Stimulated activated CD4-positive, alpha-beta T cell treated with anti-CD3 and anti-CD28 coated beads, Interleukin-15, amount 100 ng/mL, for 48 hours (primary cell): ENCODE data around the gene ARID2.

Experiments used
- DNase-seq, 2 donors: peaks; one replicate each; pipeline ENCODE4 v3.0.0-alpha.2; 2020; ENCODE audit warnings: low read depth in 2 of 2

The ARID2 gene

DNA sequence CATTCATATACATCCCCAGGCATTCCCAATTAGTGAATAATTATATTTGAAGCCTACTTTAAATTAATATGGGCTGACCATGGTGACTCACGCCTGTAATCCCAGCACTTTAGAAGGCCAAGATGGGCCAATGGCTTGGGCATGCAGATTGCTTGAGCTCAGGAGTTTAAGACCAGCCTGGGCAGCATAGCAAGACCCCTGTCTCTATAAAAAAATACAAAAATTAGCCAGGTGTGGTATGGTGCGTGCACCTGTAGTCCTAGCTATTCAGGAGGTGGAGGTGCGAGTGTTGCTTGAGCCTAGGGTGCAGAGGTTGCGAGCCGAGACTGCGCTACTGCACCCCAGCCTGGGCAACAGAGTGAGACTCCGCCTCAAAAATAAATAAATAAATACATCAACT is 7.6 kb upstream of the ARID2 start:
- DNase-seq, result no peak

DNA sequence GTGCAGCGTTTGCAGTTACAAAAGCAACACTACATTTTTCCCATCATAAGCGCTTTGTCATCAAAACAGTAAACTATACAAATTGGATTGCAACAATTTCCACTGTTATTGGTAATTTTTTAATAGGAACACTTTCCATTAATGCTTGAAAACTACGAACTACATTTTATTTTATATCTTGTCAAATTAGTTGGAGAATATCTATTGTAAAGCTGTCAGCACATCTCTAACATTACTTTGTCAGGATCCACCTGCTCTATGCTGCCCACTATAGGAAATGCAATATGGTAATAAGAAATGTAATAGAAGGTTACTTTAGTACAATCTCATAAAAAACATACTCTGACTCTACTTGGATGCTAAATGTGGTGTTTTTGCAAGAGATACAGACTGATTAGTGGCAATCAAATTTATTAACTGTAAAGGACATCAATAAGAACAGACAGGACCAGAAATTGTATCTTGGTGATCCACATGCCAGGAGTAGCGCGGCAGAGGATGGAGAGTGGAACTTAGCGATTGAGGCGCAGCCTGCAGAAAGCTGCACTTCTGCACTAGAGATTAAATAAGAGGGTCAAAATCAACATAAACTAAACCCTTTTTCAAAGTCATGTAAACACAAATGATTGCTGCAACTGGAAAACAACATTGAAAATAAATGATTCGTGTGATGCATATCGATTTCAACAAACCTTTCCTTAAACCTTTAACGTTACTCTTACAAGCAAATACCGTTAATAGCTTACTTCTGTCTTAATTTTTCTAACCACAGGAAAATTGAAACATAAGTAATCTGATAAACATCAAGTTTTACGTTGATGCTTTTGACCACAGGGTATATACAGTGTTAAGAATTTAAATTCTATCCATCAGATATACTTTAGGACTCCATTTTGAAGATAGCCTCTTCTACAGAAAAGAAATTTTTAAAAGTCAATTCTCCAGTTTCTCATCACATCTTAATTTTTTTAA is 3.6 kb upstream of the ARID2 start:
- no peak for DNase-seq

DNA sequence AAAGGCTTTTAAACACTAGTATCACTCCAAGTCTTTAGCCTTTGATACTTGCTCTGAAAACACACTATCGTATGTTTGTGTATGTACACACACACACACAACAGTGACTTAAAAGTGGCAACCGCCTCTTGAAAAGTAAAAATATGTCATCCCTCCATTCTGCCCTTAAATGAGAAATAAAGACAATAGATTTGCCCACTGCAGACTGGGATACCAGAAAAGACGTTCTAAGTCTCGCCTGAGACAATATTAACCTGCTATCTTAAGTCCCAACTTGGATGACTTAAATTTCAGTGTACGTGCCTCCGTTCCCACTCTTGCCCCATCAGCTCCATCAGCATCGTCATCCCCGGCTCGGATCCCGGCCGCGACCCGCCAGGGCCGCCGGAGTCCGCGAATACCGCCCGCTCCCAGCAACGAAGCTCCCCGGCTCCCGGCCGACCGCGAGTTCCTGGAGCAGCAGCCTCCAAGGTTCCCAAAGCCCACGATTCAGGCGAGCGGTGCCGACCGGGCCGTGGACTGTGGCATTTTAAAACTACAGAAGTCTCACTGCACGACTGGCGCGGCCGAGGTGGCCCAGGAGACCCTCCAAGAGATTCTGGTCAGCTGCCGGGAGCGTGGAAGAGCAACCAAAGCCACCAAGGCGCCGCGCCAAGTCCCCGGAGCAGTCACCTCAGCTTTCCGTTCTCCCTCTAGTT is 2.8 kb upstream of the ARID2 start:
- DNase-seq, result no peak

DNA sequence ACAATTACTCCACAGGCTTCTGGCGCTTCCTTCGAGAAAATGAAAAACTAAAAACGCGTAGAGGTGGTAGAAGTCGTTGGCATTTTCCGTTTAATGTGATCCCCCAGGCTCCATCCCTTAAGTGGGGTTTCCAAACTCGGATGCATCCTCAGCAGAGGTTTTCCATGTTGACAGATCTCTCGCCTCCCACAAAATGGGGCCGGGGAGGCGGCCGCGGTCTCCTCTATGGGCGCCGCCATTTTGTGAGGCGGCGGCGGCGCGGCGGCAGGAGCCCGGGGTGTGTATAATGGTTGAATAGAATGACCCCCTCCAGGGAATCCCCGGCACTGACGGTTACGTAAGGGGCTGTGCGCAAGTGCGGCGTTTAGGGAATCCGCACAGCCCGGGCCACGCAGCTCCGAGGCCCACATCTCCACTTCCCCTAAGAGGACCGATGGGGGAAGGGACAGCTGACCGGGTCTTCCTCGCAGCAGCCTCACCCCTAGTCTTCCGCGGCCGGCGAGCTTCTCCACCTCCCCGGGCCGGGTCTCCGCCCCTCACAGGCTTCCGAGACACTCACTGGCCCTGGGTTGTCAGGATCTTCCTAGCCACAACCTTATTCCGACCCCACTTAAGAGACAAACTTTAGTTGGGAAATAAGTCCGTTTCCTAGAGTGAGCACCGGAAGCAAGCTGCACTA is 2.1 kb upstream of the ARID2 start:
- DNase-seq, result peak; percentile 77 to 81

DNA sequence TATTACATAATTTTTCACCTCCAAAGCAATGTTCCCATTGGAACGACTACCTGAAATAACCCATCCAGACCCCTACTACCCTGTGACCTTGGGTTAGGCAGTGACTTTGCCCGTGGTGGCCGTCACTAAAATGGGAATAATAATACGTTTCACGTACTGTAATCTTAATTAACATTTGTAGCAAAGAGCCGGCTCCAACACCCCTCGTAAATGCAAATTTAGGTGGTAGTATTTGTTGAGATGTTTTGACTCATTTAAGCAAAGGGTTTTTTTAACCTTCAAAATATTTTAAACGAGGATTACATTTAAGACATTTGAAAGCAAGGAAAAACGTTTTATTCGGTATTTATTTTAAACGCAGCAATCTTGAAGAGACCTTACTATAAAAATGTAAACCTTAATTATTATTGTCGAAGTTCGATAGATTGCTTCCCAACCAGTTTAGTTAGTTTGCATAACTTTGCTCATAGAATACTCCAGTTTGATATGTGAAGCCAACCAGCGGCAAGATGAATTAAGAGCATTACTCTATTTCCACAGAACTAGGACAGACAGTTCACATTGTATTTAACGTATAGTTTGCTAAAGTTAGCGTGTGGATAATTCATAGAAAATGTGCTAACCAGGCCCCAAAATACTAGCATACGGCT is 1.4 kb upstream of the ARID2 start:
- DNase-seq, result no peak

DNA sequence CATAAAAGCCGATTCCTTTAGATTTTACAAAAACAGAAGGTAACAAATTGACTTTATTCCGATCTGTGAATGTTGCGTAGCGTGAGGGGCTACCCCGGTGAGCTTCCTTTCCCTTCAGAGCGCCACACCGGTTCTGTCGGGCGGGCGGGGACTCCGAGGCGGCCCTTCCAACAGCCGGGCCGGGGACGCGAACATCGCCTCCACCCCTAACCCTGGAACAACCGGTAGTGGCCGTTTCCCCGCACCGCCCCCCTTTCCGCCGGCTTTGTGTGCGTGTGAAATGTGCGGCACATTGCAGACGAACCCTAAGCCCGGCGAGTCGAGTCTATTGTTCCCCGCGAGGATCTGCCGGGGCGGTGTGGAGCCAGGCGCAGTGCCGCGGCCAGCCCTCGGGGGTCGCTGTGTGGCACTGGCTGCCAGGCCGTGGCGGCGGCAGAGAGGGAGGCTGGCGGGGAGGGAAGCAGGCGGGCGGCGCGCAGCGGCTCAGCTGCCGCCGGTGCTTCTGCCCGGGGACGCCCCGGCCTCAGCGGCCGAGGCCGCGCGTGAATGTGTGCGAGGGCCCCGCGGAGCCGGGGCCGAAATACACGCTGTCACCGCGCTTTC is 775 bp upstream of the ARID2 start:
- DNase-seq, result peak; percentile 92 to 93

DNA sequence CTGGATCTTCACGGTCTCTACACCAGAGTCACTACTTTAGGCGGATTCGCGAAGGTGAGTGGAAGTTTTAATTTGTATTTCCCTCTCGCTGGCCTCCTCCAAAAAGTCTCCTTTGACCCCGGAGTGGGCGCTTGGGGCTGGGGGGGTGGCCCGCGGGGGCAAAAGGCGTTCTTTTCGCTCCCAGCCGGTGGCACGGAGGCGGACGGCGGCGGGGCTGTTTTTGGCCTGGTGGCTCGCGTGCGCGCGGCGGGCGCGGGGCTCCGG is 510 bp downstream of the ARID2 start:
- DNase-seq, result peak in 1 of 2 donors; percentile 14

DNA sequence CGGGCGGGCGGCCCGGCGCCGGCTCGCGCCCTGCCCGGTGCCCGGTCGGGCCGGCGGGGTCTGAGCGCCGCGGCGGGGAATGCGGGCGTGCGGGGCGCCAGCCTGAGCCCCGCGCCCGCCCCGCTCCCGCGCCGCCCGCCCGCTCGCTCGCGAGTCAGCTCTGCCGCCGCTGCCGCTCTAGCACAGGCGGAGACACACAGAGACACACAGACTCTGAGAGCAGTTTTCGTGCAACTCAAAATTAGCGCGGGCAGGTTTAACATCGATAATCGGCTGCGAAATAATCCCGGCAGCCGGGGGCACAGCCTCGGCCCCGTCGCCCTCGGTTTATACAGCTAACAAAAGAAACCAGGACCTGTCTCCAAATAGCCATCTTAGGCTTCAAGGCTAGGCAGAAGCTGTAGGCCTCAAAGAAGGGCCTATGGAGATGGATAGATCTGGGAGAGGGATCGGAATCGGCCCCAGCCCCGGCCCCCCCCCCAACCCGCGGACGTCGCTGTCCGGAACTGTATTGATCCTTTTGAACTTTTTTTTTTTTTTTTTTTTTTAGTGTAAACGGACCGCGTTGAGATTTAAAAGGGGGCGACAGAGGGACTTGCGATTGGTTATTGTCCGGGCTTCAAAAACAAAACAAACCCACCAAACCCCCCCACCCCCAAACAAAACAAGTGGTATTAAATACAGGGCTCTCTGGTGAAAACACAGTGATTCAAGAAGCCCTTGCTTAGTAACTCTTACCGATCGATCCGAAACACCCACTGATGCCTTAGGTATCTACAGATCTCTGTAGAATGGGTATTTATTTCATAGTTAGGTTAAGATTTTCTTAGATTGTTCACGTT is 1.1 kb downstream of the ARID2 start:
- DNase-seq, result peak in 1 of 2 donors; percentile 46

DNA sequence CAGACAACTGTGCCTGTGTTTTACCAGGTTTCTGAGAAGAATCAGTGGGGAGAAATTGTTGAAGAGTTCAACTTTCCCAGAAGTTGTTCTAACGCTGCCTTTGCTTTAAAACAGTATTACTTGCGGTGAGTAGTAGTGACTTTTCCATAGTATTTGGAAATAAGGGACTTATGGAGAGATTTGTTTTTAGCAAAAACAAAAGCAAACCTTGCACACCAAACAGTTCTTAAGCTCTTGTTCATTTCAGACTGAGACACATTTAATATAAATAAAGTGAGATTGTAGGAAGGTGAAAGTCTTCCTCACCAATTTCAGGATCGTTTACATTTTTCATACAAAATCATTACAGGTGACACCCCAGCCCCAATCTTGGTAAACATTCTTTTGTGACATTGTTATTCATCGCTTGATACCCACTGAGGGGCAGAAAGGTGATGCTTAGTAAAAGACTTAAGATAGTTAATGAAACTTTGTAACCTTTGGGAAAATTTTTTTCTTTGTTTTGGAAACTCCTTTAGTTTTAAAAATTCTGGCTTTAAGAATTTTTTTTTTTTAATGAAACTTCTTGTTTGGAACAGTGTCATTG is 1.8 kb downstream of the ARID2 start:
- no peak for DNase-seq

DNA sequence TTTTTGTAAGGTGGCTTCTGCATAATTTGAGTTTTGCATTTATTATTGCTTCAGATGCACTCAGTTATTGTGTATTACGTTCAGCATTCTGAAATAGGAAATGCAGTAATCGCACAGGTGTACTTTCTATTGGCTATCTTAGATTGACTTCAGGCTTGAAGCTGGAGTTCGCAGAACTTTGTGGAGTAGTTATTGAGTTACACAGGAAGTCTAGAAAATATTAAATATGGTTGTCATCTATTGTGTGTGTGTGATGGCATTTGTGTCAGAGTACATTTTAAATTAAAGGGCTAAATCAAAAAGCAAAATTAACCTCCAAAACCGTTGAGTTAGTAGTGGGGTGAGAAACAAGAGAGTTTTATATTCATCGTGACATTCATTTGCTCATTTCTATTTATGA is 2.7 kb downstream of the ARID2 start:
- no peak for DNase-seq

DNA sequence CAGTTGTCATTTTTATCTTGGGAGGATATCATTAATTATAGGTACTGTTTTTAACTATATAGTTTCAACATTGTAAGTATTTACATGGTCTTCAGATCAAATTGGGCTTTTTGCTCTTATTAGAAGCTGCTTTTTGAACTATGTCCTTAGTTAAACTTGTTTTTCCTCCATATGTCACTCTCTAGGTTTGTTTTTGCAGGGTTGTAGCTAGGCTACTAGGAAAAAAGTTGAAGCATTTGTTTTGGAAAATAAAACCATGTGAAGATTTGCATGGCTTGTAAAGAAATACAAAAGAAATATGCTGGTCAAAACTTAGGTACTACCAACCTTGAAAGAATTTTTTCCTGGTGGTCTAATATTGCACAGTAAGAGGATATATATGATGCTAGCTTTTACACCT is 3.4 kb downstream of the ARID2 start:
- DNase-seq, result no peak

DNA sequence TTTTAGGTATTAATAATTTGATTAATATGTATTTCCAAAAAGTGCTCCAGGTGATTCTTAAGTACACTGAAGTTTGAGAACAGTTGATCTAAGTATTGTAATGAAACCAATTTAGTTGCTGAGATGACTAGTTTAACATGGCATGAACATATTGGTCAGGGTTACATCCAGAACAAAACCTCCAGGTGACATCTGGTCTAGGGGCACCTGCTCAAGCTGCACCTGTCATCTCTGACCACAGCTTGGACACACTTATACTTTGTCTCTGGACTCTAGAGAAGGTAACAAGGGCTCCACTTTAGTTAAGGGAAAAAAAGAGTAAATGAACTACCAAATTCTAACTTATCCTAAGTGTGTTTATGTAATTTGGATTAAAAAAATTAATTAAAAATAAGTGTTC is 8.1 kb downstream of the ARID2 start:
- no peak for DNase-seq

DNA sequence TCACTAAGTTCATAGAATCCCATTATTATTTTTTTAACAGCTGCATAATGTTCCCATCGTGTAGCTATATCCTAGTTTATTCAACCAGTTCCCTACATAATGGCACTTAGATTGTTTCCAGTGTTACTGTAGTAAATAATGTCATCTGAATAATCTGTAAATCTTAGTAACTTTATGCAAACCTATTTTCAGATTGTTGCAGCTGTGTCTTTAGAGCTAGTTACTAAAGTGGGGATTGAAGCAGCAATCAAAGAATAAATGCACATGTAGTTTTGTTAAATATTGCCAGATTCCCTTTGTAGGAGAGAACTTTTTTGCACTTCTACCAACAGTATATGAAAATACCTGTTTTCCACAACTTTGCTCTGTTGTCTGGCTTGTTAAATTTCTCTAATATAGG is 13.1 kb downstream of the ARID2 start:
- DNase-seq, result no peak

DNA sequence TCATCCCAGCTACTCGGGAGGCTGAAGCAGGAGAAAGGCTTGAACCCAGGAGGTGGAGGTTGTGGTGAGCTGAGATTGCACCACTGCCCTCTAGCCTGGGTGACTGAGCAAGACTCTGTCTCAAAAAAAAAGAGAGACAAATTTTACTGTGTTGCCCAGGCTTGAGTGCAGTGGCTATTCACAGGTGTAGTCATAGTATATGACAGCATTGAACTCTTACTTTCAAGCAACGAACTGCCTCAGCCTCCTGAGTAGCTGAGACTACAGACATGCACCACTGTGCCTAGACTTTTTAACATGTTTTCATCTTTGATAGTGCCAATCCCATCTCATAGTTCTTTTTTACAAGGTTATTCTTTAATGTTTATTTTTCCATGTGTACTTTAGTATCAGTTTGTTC is 13.7 kb downstream of the ARID2 start:
- no peak for DNase-seq

DNA sequence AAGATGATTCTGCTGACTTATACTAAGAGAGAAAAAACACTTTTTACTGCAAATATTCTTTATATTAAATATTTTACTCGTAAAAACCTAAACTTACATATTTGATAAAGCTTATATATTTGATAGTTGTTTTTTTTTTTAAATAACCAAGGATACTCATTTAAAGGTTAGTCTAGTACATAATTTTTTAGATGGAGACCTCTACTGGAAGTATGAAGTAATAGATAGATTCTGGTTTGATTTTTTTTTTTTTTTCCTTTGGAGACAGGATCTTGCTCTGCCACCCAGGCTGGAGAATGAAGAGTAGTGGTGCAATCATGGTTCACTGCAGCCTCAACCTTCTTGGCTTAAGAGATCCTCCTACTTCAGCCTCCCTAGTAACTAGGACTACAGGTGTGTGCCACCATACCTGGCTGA is 16.4 kb downstream of the ARID2 start:
- DNase-seq, result no peak

DNA sequence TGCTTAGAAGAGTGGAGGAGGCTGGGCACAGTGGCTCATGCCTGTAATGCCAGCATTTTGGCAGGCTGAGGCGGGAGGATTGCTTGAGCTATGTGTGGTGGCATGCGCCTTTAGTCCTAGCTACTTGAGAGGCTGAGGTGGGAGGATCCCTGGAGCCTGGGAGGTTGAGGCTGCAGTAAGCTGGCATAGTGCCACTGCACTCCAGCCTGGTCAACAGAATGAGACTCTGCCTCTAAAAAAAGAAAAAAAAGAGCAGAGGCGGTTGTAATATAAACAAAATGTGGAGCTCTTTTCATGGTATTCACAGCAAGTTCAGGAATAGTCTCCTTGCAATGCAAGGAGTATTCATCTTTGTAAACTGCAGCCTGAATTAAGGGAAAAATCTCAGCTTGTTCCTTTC is 27.2 kb downstream of the ARID2 start:
- no peak for DNase-seq

DNA sequence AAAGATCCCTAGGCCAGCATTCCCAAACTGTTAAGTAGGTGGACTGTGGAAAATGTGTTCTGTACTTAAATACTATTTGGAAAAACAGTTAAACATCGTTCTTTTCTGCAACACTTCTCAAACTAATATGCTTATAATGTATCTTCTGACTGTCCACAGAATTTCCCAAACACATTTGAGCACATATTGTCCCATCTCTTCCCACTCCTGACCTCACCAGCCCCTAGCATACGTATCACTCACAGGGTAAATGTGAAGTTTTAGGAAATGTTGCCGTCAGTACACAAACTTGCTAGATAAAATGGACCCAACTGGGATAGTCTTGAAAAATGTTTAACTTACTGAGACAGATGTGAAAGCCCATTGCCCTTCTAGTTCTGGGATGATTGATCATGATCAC is 27.7 kb downstream of the ARID2 start:
- DNase-seq, result no peak

DNA sequence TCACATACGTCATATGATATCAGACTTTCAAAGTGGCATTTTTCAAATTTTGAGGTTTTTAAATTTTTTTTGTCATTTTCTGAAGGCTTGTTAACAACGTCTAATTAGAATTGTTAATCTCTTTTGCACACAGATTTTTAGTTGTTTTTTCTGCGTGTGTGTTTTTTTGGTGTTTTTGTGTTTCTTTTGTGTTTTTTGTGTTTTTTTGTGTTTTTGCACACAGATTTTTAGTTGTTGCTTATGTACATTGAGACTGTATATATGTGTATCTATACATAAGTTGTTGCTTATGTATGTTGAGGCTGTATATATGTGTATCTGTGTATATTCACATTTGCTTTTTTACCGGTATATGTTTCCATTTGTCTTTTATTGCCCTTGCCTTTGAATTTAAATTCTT is 30.8 kb downstream of the ARID2 start:
- no peak for DNase-seq

DNA sequence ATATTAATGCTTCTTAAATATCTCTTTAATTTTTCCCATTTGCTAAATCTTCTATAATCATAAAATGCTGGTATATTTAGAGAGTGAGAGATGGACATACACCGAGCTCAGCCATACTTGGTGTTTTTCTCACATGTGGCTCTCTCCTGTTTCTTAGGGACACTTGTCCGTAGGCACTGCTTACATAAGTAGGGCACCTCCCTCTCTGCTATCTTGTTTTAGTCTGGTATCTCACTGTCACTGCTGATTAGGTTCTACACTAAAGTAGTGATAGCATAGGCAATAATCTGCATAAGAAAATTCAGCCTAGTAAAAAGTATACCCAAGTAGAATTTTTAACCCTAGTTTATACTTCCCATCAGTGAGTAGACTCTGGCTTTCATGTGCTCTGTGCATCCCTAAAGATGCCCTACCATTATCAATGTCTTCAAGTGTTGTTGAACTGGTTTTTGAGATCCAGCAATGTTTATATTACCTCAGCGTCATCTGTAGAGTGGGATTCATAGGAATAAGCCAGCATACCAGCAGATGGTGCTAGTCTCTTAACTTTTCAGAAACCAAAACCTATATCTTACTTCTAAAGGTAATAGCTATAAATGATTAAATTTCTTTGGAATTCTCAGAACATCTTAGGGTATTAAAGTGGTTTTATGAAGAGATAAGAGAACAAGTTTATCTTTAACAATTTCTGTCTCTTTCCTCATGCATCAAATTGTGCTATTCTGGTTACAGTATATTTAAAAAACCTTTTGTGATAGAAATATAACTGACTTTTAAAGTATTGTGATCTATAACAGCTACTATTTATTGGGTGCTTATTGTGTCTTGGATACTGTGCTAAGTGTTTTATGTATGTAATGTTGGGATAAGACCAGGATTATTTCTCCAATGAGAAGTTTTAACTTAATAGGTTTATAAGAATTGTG is 32.9 kb downstream of the ARID2 start:
- no peak for DNase-seq

DNA sequence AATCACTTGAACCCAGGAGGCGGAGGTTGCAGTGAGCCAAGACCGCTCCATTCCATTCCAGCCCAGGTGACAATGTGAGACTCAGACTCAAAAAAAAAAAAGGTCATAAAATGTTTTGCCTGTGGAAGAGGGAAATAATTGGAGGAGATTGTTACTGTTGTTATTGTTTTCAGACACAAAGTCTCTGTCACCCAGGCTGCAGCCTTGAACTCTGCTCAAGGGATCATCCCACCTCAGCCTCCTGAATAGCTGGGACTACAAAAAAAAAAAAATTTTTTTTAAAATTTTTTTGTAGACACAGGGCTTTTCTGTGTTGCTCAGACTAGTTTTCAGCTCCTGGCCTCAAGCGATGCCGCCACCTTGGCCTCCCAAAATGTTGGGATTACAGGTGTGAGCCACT is 33.9 kb downstream of the ARID2 start:
- DNase-seq, result no peak
